GM19328 (cell line): ENCODE measurements around the gene ZBTB7B.

ENCODE experiments used
- ATAC-seq: cut with Tn5 transposase; IDR thresholded peaks from one replicate; pipeline ENCODE4 v1.9.1; 2021; ENCODE audit warnings: mild to moderate bottlenecking, moderate library complexity; ENCODE audit not compliant: unreplicated experiment

Gene ZBTB7B

GRCh38 chr1:155034318-155035208 lies 32.0 kb downstream of the ZBTB7B start:
- ATAC-seq = no peak

DNA sequence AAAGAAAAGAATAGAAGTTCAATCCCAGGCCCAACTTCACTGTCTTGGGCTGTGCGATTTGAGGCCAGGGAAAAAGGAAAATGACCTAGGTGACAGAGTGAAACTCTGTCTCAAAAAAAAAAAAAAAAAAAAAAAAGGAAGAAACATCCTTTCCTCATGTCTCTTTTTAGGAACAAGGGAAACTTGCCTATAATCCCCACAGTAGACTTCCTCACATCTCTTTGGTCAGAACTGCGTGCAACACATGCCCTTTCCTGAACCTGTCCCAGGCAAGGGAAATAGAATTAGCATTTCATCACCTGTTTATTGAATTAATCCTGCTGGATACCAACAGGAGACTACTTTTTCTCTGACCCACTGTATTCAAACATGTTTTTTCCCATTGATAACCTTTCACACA lies 33.3 kb downstream of the ZBTB7B start:
- no peak for ATAC-seq

DNA sequence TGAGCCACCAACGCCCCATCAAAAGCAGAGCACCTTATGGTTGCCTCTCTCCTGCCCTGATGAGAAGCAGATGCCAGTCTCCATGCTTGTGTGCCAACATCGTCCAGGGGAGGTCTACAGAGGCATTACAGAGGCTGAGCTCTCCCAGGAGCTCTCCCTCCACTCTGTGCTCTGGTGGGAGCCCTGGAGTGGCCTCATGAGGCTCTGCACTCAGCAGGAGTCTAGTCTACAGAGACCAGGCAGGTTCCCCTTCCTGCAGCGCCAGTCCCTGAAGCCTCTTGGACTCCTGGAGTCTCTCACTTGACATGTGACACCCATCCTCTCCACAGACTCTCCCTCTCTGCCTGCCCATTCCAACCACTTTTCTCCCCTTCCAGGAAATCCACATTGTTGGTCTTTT lies 34.4 kb downstream of the ZBTB7B start:
- ATAC-seq = no peak

DNA sequence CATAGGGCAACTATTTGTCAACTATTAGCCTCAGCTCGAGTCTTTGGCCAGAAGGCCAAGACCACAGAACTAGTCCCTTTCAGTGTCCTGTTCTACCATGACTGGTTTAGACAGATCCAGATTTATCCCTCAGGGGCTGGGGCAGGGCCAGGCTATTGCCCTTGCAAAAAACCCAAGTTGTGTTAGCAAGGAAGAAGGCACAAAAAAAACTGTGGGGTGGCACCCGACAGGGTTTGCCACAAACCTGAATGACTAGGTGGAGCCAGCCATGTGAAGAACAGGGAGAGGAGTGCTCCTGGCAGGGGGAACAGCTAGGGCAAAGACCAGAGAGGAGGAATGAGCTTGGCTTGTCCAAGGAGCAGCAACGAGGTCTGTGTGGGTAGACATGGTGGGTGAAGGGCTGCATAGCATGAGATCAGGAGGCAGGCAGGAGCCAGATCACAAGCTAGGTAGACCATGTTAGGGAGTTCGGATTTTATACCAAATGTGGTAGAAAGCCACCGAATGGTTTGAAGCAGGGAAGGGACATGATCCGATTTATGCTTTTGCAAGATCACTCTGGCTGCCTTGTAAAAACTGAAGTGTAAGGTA lies 35.3 kb downstream of the ZBTB7B start:
- no peak for ATAC-seq

DNA sequence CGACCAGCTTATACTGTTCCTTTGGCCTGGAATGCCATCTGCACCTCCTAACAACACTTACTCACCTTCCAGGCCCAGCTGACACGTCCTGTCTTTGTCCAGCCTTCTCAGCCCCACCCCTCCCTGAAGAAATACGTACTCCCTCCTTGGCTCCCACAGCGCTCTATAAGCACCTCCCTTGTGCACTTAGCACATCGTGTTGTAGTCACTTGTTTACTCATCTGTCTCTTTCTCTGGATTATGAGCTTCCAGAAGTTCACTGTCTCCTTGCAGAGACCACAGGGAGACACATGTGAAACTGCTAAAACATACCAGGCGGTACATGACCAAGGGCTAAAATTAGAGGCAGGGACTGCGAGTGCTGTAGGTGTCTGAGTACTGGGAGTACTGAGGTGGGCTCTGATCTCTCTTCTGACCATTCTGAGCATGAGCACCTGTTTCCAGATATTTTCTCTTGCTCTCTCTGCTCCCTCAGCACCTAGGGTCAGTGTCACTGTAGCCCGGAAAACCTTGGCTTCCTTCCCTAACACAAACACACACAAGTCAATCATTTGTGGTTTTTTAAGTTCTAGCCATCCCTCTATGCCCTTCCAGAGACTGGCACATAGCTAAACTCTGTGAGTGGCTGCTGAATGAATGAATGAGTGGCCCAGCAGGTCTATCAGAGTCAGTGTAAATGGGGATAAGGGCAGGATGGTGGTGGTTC lies 36.2 kb downstream of the ZBTB7B start:
- ATAC-seq = no peak

DNA sequence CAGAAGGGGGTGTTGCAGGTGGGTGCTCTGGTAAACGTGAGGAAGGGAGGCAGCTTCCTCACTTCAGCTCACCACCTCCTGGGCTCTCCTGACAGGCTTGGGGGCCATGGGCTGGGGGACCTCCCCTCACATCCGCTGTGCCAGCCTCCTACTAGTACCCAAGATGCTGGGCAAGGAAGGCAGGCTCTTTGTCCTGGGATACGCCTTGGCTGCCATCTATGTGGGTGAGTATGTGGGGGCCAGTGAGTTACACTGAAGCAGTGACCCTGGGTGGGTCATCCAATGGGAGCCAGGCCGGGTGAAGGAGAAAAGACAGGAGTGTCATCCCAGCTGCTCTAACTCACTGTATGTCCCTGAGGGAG lies 36.7 kb downstream of the ZBTB7B start:
- no peak for ATAC-seq

- no peak for ATAC-seq
Observed at GRCh38 chr1:155040358-155041093, 37.9 kb downstream of the ZBTB7B start.

GRCh38 chr1:155042789-155043188 lies 40.2 kb downstream of the ZBTB7B start:
- ATAC-seq = no peak

DNA sequence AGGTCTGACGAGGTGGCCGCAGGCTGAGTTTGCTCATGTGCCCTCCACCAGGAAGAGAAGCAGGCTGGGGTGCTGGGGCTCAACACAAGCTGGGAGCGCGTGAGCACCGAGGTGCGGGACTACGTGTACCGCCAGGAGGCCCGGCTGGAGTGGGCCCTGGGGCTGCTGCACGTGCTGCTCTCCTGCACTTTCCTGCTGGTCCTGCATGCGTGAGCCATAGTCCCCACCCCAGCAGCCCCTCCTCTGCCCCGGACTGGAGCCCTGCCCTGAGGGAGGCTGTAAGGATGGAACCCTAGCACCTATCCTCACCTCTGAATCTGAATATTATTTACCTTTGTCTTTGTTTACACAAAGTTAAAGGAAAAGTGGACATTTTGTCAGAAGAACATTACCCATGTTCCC lies 40.7 kb downstream of the ZBTB7B start:
- no peak for ATAC-seq

- no peak for ATAC-seq
Observed at GRCh38 chr1:155043793-155044192, 41.2 kb downstream of the ZBTB7B start.

GRCh38 chr1:155044365-155044764 lies 41.8 kb downstream of the ZBTB7B start:
- ATAC-seq = no peak

GRCh38 chr1:155044812-155045657 lies 42.4 kb downstream of the ZBTB7B start:
- no peak for ATAC-seq

GRCh38 chr1:155048449-155049334 lies 46.1 kb downstream of the ZBTB7B start:
- no peak for ATAC-seq

- no peak for ATAC-seq
Observed at GRCh38 chr1:155049651-155050559, 47.3 kb downstream of the ZBTB7B start.

DNA sequence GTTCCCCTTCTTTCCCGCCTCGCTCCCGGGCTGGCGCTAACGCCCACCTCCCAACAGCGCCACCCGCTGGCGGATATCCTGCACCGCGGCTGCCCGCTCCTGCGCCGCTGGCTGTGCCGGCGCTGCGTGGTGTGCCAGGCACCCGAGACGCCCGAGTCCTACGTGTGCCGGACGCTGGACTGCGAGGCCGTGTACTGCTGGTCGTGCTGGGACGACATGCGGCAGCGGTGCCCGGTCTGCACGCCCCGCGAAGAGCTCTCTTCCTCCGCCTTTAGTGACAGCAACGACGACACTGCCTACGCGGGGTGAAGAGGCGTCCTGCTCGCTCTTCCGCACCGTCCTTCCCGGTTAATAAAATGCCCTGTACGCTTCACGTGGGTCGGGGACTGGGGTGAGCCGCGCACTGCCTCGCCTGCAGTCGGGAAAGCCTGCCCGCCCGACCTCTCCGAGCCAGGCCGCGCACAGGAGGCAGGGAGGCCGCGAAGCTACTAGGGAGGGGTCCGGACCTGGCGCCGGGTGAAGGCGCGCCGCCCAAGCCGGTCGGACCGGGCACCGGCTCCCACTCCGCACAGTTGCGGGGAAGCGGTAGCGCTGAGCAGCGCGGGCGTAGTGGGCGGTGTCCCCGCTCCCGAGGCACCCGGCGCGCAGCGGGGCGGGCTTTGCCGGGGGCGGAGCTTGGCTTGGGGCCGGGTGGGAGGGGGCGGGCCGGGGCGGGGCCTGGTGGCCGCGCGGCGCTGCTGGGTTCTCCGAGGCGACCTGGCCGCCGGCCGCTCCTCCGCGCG lies 48.1 kb downstream of the ZBTB7B start, which contains the start of gene ADAM15:
Gene ADAM15, plus strand, starts transcription at position 757 of the 782 bp plus-strand sequence. CDS start 71 bp downstream, outside the sequence.
- peak; percentile 70 for ATAC-seq

- no peak for ATAC-seq
Observed at GRCh38 chr1:155051342-155051776, 48.8 kb downstream of the ZBTB7B start.

DNA sequence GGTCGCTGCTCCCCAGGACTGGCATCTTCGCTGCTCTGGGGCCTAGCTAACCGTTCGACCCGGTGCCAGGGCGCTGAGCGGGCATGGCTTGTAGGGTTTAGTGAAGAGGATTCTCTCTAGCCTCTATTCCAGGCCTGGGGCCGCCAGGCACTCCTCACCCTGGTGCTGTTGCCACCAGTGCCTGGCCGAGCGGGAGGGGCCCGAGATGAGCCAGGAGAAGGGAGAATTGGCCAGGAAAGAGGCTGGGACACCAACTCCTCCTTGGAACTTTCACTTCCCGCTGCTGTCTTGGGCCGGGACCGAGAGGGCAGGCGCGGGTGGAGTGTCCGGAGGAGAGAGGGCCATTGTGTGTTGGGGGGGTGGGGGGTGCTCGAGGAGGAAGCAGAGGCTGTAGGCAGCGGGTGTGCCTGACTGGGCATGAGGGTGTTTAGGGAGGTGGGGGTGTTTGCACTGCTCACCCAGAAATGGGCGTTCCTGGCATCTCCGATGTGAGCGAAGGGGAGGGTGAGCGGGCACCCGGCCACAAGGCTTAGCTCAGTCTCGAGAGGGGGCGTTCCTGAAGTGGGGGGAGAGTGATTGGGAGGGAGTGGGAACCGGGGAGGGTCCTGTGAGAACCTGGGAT lies 49.3 kb downstream of the ZBTB7B start:
- no peak for ATAC-seq
